RWPE2 (cell line): Measurements from ENCODE around the gene TRIM5.
"Not testable (repeated sequence)": the region's sequence is repeated elsewhere in the genome, so short reads cannot be mapped to it uniquely, and the experiment has no call there.

ENCODE experiments used
- ATAC-seq: fragments of 200-7000 bp; cut with Tn5 transposase; 3 replicates; pipeline ENCODE4 v1.9.1; 2021; ENCODE audit warnings: low read depth
- DNase-seq: peaks from one replicate; pipeline ENCODE4 v3.0.0-alpha.2; 2020; ENCODE audit warnings: low spot score
- H3K27ac ChIP-seq: fragments of 450-650 bp; 2 replicates; pipeline ENCODE4 v1.5.1; 2017; ENCODE audit warnings: mild to moderate bottlenecking; ENCODE audit not compliant: poor library complexity, severe bottlenecking
- H3K27me3 ChIP-seq: fragments of 250-450 bp; sonication (Bioruptor Pico); 2 replicates; pipeline ENCODE4 v1.5.1; 2021; ENCODE audit warnings: mild to moderate bottlenecking, moderate library complexity; ENCODE audit not compliant: insufficient read depth, poor library complexity, severe bottlenecking
- H3K36me3 ChIP-seq: fragments of 250-450 bp; sonication (Bioruptor Pico); 2 replicates; pipeline ENCODE4 v1.5.1; 2020; ENCODE audit warnings: low read depth, mild to moderate bottlenecking, moderate library complexity
- H3K4me1 ChIP-seq: fragments of 250-450 bp; sonication (Bioruptor Pico); 2 replicates; pipeline ENCODE4 v1.5.1; 2021; ENCODE audit warnings: mild to moderate bottlenecking, moderate library complexity; ENCODE audit not compliant: insufficient read depth, poor library complexity, severe bottlenecking
- H3K4me3 ChIP-seq: fragments of 250-450 bp; sonication (Bioruptor Pico); 2 replicates; pipeline ENCODE4 v1.5.1; 2021; ENCODE audit warnings: mild to moderate bottlenecking, moderate library complexity; ENCODE audit not compliant: severe bottlenecking
- H3K9me3 ChIP-seq: fragments of 250-450 bp; sonication (Bioruptor Pico); 2 replicates; pipeline ENCODE4 v1.5.1; 2021; ENCODE audit warnings: mild to moderate bottlenecking, moderate library complexity; ENCODE audit not compliant: severe bottlenecking
- CTCF ChIP-seq: fragments of 450-650 bp; IDR thresholded peaks from one replicate; pipeline ENCODE4 v1.5.1; 2017; ENCODE audit warnings: mild to moderate bottlenecking, moderate library complexity; ENCODE audit not compliant: poor library complexity, severe bottlenecking

TRIM5 gene

GRCh38 chr11:5666402-5666793, 18.5 kb downstream of the TRIM5 start:
- Histone ChIP-seq H3K4me3 (no peak overlapping the region), H3K36me3 (peaks cover 73% of the 10 kb centered on the region), H3K9me3 (no peaks in the 10 kb centered on the region), H3K4me1 (no peaks in the 10 kb centered on the region), H3K27ac (no peak overlapping the region), H3K27me3 (no peaks in the 10 kb centered on the region)
- ATAC-seq = no peak
- DNase-seq = no peak
- no peak for TF ChIP-seq CTCF

GRCh38 chr11:5665746-5666401, 19.0 kb downstream of the TRIM5 start:
- H3K27me3 ChIP-seq = no peaks in the 10 kb centered on the region
- no peak overlapping the region for H3K4me3 ChIP-seq
- no peak for DNase-seq
- H3K9me3 ChIP-seq = no peaks in the 10 kb centered on the region
- TF ChIP-seq CTCF = no peak
- no peaks in the 10 kb centered on the region for H3K4me1 ChIP-seq
- H3K36me3 ChIP-seq = peaks cover 68% of the 10 kb centered on the region
- no peak for ATAC-seq
- no peak overlapping the region for H3K27ac ChIP-seq

GRCh38 chr11:5665051-5665570, 19.8 kb downstream of the TRIM5 start:
- Histone ChIP-seq H3K27me3 (no peaks in the 10 kb centered on the region), H3K4me3 (no peak overlapping the region), H3K4me1 (no peaks in the 10 kb centered on the region), H3K27ac (no peak overlapping the region), H3K9me3 (no peaks in the 10 kb centered on the region), H3K36me3 (peaks cover 61% of the 10 kb centered on the region)
- ATAC-seq (no peak), DNase-seq (no peak)
- TF ChIP-seq CTCF = no peak

- ATAC-seq = no peak
- peaks cover 47% of the 10 kb centered on the region for H3K36me3 ChIP-seq
- no peaks in the 10 kb centered on the region for H3K9me3 ChIP-seq
- no peak overlapping the region for H3K27ac ChIP-seq
- no peak overlapping the region for H3K4me3 ChIP-seq
- H3K27me3 ChIP-seq = no peaks in the 10 kb centered on the region
- H3K4me1 ChIP-seq = no peaks in the 10 kb centered on the region
- no peak for DNase-seq
- no peak for TF ChIP-seq CTCF
Observed at GRCh38 chr11:5663511-5663910, 21.4 kb downstream of the TRIM5 start.

GRCh38 chr11:5658318-5658717, 26.6 kb downstream of the TRIM5 start:
- H3K27me3 ChIP-seq = no peaks in the 10 kb centered on the region
- H3K27ac ChIP-seq = no peak overlapping the region
- peaks cover 3% of the 10 kb centered on the region for H3K36me3 ChIP-seq
- H3K4me1 ChIP-seq = no peaks in the 10 kb centered on the region
- ATAC-seq = no peak
- TF ChIP-seq CTCF = no peak
- DNase-seq = no peak
- H3K9me3 ChIP-seq = no peaks in the 10 kb centered on the region
- no peak overlapping the region for H3K4me3 ChIP-seq

- DNase-seq, H3K27ac ChIP-seq, H3K4me3 ChIP-seq, H3K9me3 ChIP-seq, H3K36me3 ChIP-seq, ATAC-seq, H3K27me3 ChIP-seq, H3K4me1 ChIP-seq: not testable (repeated sequence)
Observed at GRCh38 chr11:5656956-5657355, 27.9 kb downstream of the TRIM5 start.
